Kidney epithelial cell (primary cell): Measurements from ENCODE around the gene PEX6. TPM values are rescaled to one million over a fixed set of nuclear protein-coding genes. Genes with fewer than 3 reads are reported as not detected.

Experiments used
- total RNA-seq: library from RNA; depleted of rRNA; stranded (reverse); fragments of >200 nt; gene quantifications from 2 replicates; pipeline ENCODE4 v1.2.3, GENCODE V29; 2015

PEX6 gene
- total RNA-seq, 1 donor from 2014 or later: 40.7 TPM

Other genes starting within 250 kb of the PEX6 start
- gene TBCC, start 233.1 kb downstream of the PEX6 start, total RNA-seq: 55.2 and 57.0 TPM in 2 replicates
- 5.2 and 7.1 TPM in 2 replicates for gene BICRAL, start 197.1 kb downstream of the PEX6 start, total RNA-seq
- 107 and 113 TPM in 2 replicates for gene RPL7L1, start 99.6 kb downstream of the PEX6 start, total RNA-seq
- gene PTCRA, start 63.1 kb downstream of the PEX6 start, total RNA-seq: not detected in 2 replicates
- 56.5 and 57.8 TPM in 2 replicates for gene CNPY3, start 49.7 kb downstream of the PEX6 start, total RNA-seq
- not detected in 2 replicates for gene GNMT, start 18.4 kb downstream of the PEX6 start, total RNA-seq
- 33.4 and 66.2 TPM in 2 replicates for gene PPP2R5D, start 5.4 kb upstream of the PEX6 start, total RNA-seq
- gene MEA1, start 34.8 kb upstream of the PEX6 start, total RNA-seq: 54.2 and 65.2 TPM in 2 replicates
- gene KLHDC3, start 35.1 kb upstream of the PEX6 start, total RNA-seq: 67.4 and 70.3 TPM in 2 replicates
- gene RRP36, start 42.4 kb upstream of the PEX6 start, total RNA-seq: 125 and 126 TPM in 2 replicates
- gene CUL7, start 74.7 kb upstream of the PEX6 start, total RNA-seq: 28.1 and 32.3 TPM in 2 replicates
- 38.6 and 43.7 TPM in 2 replicates for gene MRPL2, start 80.3 kb upstream of the PEX6 start, total RNA-seq
- gene KLC4, start 80.5 kb upstream of the PEX6 start, total RNA-seq: 18.1 and 21.6 TPM in 2 replicates
- 169 and 170 TPM in 2 replicates for gene PTK7, start 97.1 kb upstream of the PEX6 start, total RNA-seq
- gene SRF, start 192.1 kb upstream of the PEX6 start, total RNA-seq: 35.5 and 40.1 TPM in 2 replicates
- gene CUL9, start 203.0 kb upstream of the PEX6 start, total RNA-seq: 32.8 and 41.1 TPM in 2 replicates